LNCAP (cell line): ENCODE measurements around the gene AVPI1.

Experiments used
- CTCF ChIP-seq: fragments of 450-650 bp; IDR thresholded peaks from 2 replicates; pipeline ENCODE4 v1.5.1; 2017; ENCODE audit warnings: mild to moderate bottlenecking

Gene AVPI1

GRCh38 chr10:97648562-97649404 lies 38.3 kb downstream of the AVPI1 start:
- no peak for TF ChIP-seq CTCF

- no peak for TF ChIP-seq CTCF
Measured at GRCh38 chr10:97647556-97647955, 39.5 kb downstream of the AVPI1 start.

GRCh38 chr10:97644936-97645335 lies 42.1 kb downstream of the AVPI1 start:
- no peak for TF ChIP-seq CTCF

- TF ChIP-seq CTCF, result no peak
Measured at GRCh38 chr10:97643441-97643985, 43.5 kb downstream of the AVPI1 start.

GRCh38 chr10:97640868-97641811 lies 45.9 kb downstream of the AVPI1 start:
- TF ChIP-seq CTCF, result no peak

GRCh38 chr10:97640174-97640867 lies 46.7 kb downstream of the AVPI1 start, which contains the start of gene PI4K2A:
PI4K2A (plus strand) TSS chr10:97640671; CDS start chr10:97640743, 72 bp downstream.
- TF ChIP-seq CTCF, result no peak

GRCh38 chr10:97635577-97635976 lies 51.5 kb downstream of the AVPI1 start:
- no peak for TF ChIP-seq CTCF
